Measurements from ENCODE around the gene DIAPH1.

DIAPH1 gene

GRCh38 chr5:141517880-141518617, 100.8 kb downstream of the DIAPH1 start:
- DNase-seq: no peak

GRCh38 chr5:141517312-141517711, 101.5 kb downstream of the DIAPH1 start:
- no peak for DNase-seq

- DNase-seq: no peak
Measured at GRCh38 chr5:141516672-141517025, 102.2 kb downstream of the DIAPH1 start.

GRCh38 chr5:141515946-141516671, 102.7 kb downstream of the DIAPH1 start:
- no peak for DNase-seq

GRCh38 chr5:141515141-141515540, 103.7 kb downstream of the DIAPH1 start:
- DNase-seq: no peak

- DNase-seq: peak; percentile 44
Measured at GRCh38 chr5:141514330-141515133, 104.3 kb downstream of the DIAPH1 start.

- DNase-seq: peak; percentile 71
Measured at GRCh38 chr5:141513627-141514329, 105.0 kb downstream of the DIAPH1 start.

- no peak for DNase-seq
Measured at GRCh38 chr5:141512911-141513626, 105.7 kb downstream of the DIAPH1 start.

GRCh38 chr5:141512390-141512910, 106.3 kb downstream of the DIAPH1 start:
- no peak for DNase-seq

- no peak for DNase-seq
Measured at GRCh38 chr5:141511771-141512325, 107.0 kb downstream of the DIAPH1 start.

GRCh38 chr5:141510850-141511601, 107.8 kb downstream of the DIAPH1 start:
- no peak for DNase-seq

GRCh38 chr5:141510160-141510559, 108.6 kb downstream of the DIAPH1 start:
- no peak for DNase-seq

- DNase-seq: peak; percentile 74
Measured at GRCh38 chr5:141508798-141509611, 109.8 kb downstream of the DIAPH1 start.

- no peak for DNase-seq
Measured at GRCh38 chr5:141508440-141508797, 110.4 kb downstream of the DIAPH1 start.

GRCh38 chr5:141507387-141508091, 111.3 kb downstream of the DIAPH1 start:
- DNase-seq: peak; percentile 25

- no peak for DNase-seq
Measured at GRCh38 chr5:141506381-141507155, 112.2 kb downstream of the DIAPH1 start.

- DNase-seq: no peak
Measured at GRCh38 chr5:141504216-141504615, 114.6 kb downstream of the DIAPH1 start.

- no peak for DNase-seq
Measured at GRCh38 chr5:141503681-141504080, 115.1 kb downstream of the DIAPH1 start.

GRCh38 chr5:141501761-141502160, 117.0 kb downstream of the DIAPH1 start:
- no peak for DNase-seq
